T-cell (primary cell): Measurements from ENCODE around the gene GASK1A. TPM values are rescaled to one million over a fixed set of nuclear protein-coding genes. Genes with fewer than 3 reads are reported as not detected.
A peak's percentile ranks its signal among the peaks of the same experiment; 100 is the strongest.

Experiments used
- ATAC-seq, 4 experiments: fragments of 200-7000 bp in 3 of 4; fragments of 150-1000 bp in 1 of 4; cut with Tn5 transposase; replicated peaks in 1 of 4; 1 replicate in 3 of 4; 2 replicates in 1 of 4; pipeline ENCODE4 v1.10.0; 2021; ENCODE audit warnings: moderate library complexity in 3 of 4, mild to moderate bottlenecking in 2 of 4, moderate number of reproducible peaks in 1 of 4
- CTCF ChIA-PET, 2 donors: fragments of 300-600 bp; sonication (Branson Sonifier 250); formaldehyde crosslinking; loops; one replicate each; lab custom pipeline; 2022; ENCODE audit warnings: antibody characterized with exemption in 2 of 2; lab: Charles Lee
- POLR2A ChIA-PET, 2 donors: fragments of 300-600 bp; sonication (Branson Sonifier 250); formaldehyde crosslinking; loops; one replicate each; lab custom pipeline; 2022; ENCODE audit warnings: antibody characterized with exemption in 2 of 2; lab: Charles Lee
- DNase-seq, 35 experiments: peaks; one replicate each; pipeline versions ENCODE4 v3.0.0 to v3.0.0-alpha.2; 2013 to 2023
- H3K27ac ChIP-seq: one replicate; pipeline ENCODE4 v1.5.1; 2013; ENCODE audit warnings: low read length
- H3K27me3 ChIP-seq, 2 experiments: replicated peaks in 1 of 2; 1 replicate in 1 of 2; 2 replicates in 1 of 2; pipeline versions ENCODE4 v1.6.1 to v1.7.0; 2013; ENCODE audit warnings: low read length in 1 of 2, mixed read lengths in 1 of 2; ENCODE audit not compliant: control insufficient read depth in 2 of 2, insufficient read depth in 2 of 2; ENCODE audit errors: extremely low read depth in 1 of 2
- H3K36me3 ChIP-seq, 2 donors: 1 replicate in 1 of 2; 2 replicates in 1 of 2; pipeline versions ENCODE4 v1.6.1 to v1.7.0; 2013; ENCODE audit warnings: low read length in 1 of 2; ENCODE audit not compliant: control insufficient read depth in 2 of 2, insufficient read depth in 1 of 2; ENCODE audit errors: extremely low read depth in 1 of 2
- H3K4me1 ChIP-seq, 2 experiments: 1 replicate in 1 of 2; 2 replicates in 1 of 2; pipeline versions ENCODE4 v1.6.1 to v1.7.0; 2013; ENCODE audit warnings: low read length in 2 of 2, mixed read lengths in 1 of 2; ENCODE audit not compliant: insufficient read depth in 2 of 2, control insufficient read depth in 1 of 2; ENCODE audit errors: extremely low read depth in 1 of 2
- H3K4me3 ChIP-seq, 2 donors: 1 replicate in 1 of 2; 2 replicates in 1 of 2; pipeline versions ENCODE4 v1.5.1 to v1.7.0; 2013; ENCODE audit warnings: mild to moderate bottlenecking in 2 of 2, low read length in 1 of 2, moderate library complexity in 1 of 2; ENCODE audit not compliant: control insufficient read depth in 1 of 2; ENCODE audit errors: extremely low read depth in 1 of 2
- H3K9me3 ChIP-seq: 2 replicates; pipeline ENCODE4 v1.7.0; 2013
- H3K27ac Mint-ChIP-seq, 2 donors: one replicate each; pipeline ENCODE4 v1.8.0; 2020 to 2021; ENCODE audit warnings: mild to moderate bottlenecking in 2 of 2, mixed read lengths in 2 of 2
- H3K27me3 Mint-ChIP-seq, 2 donors: one replicate each; pipeline ENCODE4 v1.8.0; 2021 to 2022; ENCODE audit warnings: mixed read lengths in 2 of 2
- H3K36me3 Mint-ChIP-seq: one replicate; pipeline ENCODE4 v1.8.0; 2021; ENCODE audit warnings: mixed read lengths
- H3K4me1 Mint-ChIP-seq, 3 donors: one replicate each; pipeline ENCODE4 v1.8.0; 2020 to 2022; ENCODE audit warnings: mixed read lengths in 3 of 3, mild to moderate bottlenecking in 1 of 3
- H3K4me3 Mint-ChIP-seq, 3 donors: one replicate each; pipeline ENCODE4 v1.8.0; 2020 to 2022; ENCODE audit warnings: mild to moderate bottlenecking in 3 of 3, mixed read lengths in 3 of 3, moderate library complexity in 3 of 3
- H3K9me3 Mint-ChIP-seq, 3 donors: one replicate each; pipeline ENCODE4 v1.8.0; 2020 to 2022; ENCODE audit warnings: mixed read lengths in 3 of 3
- WGBS: methylation state at CpG from one replicate; pipeline ENCODE4 v1.1.5; 2013; ENCODE audit warnings: missing lambda C conversion rate; ENCODE audit not compliant: insufficient coverage; 5-methylcytosine and 5-hydroxymethylcytosine counted together
- total RNA-seq, 35 experiments: library from RNA in 6 of 35; stranded (reverse) in 6 of 35; fragments of 120-200 nt in 1 of 35; gene quantifications; one replicate each; pipeline versions ENCODE4 v1.2.1 to v1.2.4 and lab custom pipeline; 2013 to 2026

The GASK1A gene
- total RNA-seq, 5 donors from 2014 or later (not counting 1 experiment from before 2014, with no cell fraction given): 0.10 to 0.49 (median 0.17) TPM; not detected in 1

DNA sequence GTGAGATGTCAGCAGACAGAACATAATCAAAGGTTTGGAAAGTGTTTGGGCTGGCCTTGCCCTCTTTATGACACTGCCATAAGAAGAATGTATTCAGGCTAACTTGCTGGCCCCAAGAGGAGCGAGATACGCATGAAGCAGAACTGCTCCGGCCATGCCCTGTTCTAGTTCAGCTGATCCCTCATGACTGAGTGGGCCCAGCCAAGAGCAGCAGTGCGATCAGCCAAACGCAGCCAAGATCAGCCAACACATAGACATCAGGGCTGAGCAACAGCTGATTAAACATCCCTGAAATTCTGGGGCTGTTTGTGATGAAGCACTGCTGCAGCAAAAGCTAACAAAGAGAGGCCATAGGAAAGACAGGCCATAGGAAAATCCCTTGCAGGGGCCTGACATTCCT, 102.7 kb downstream of the GASK1A start:
- Mint-ChIP-seq H3K27me3 (no peaks in the 10 kb centered on the region), H3K4me3 (no peak overlapping the region), H3K36me3 (peaks cover 78% of the 10 kb centered on the region), H3K9me3 (peaks cover 0 to 19% (median 3%) of the 10 kb centered on the region in 3 donors), H3K4me1 (peaks cover 0 to 8% (median 1%) of the 10 kb centered on the region in 3 donors), H3K27ac (no peak overlapping the region)
- Histone ChIP-seq H3K4me3 (no peak overlapping the region), H3K27me3 (no peaks in the 10 kb centered on the region), H3K36me3 (peaks cover 7 to 24% of the 10 kb centered on the region in 2 donors), H3K27ac (no peak overlapping the region), H3K4me1 (no peaks in the 10 kb centered on the region), H3K9me3 (no peaks in the 10 kb centered on the region)
- CTCF ChIA-PET: no interaction called here
- DNase-seq (no peak), ATAC-seq (no peak)
- WGBS: 100% methylated on average over 3 of the region's 5 CpGs
- POLR2A ChIA-PET: no interaction called here

DNA sequence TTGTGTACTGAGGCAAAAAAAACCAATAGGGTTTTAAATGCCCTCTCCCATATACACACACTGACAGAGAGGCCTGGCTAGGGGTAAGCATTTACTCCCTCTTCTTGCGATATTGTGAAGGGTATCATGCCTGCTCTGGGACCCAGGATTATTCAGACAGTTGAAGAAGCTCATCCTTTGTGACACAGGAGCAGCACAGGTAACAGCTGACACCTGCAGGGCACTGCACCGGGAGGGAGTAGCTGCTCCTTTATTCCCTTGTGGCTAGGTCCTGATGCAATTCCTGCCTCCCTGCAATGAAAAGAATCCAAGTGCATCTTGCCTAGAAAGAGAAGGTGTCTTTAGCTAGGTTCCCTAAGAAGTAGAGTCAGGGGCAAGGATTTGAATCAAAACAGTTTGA, 103.3 kb downstream of the GASK1A start:
- Mint-ChIP-seq H3K4me3 (no peak overlapping the region), H3K27me3 (no peaks in the 10 kb centered on the region), H3K27ac (no peak overlapping the region), H3K36me3 (peaks cover 77% of the 10 kb centered on the region), H3K4me1 (peaks cover 0 to 10% (median 2%) of the 10 kb centered on the region in 3 donors), H3K9me3 (peaks cover 0 to 19% (median 3%) of the 10 kb centered on the region in 3 donors)
- no peaks in the 10 kb centered on the region for H3K4me1 ChIP-seq
- no CpG with 5 or more reads among the region's 2 CpGs for WGBS
- H3K27ac ChIP-seq: no peak overlapping the region
- H3K27me3 ChIP-seq: no peaks in the 10 kb centered on the region
- no peaks in the 10 kb centered on the region for H3K9me3 ChIP-seq
- H3K4me3 ChIP-seq: no peak overlapping the region
- ChIA-PET POLR2A (no interaction called here), CTCF (no interaction called here)
- DNase-seq (no peak), ATAC-seq (no peak)
- H3K36me3 ChIP-seq: peaks cover 7 to 21% of the 10 kb centered on the region in 2 donors

DNA sequence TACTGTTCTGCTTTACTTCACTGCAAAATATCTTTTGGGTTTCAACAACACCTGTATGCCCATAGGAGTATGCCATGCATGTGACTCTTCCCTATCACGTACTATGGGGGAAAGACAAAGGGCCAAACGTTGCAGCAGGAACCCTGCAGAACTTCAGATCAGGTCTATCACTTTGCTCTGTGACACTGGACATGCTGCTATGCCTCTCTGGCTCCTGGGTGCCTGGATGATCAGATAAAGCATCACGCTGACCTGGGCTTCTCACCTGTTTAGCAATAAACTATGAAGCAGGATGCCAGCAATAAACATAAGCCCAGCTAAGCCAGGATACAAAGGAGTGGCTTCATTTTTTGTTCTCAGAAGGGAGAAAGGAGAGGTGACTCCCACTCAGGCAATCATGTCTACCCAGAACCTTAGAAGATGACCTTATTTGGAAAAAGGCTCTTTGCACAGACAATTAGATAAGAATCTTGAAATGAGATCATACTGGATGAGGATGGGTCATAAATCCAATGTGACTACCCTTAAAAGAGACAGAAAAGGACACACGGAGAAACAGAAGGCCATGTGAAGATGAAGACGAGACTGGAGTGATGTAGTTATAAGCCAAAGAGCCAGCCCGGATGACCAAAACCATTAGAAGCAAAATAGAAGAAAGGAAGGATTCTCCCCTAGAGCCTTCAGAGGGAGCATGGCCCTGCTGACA, 107.5 kb downstream of the GASK1A start:
- Mint-ChIP-seq H3K4me1 (peaks cover 1 to 6% (median 2%) of the 10 kb centered on the region in 3 donors), H3K36me3 (peaks cover 41% of the 10 kb centered on the region), H3K27ac (no peak overlapping the region), H3K4me3 (no peak overlapping the region), H3K27me3 (no peaks in the 10 kb centered on the region), H3K9me3 (peaks cover 0 to 19% (median 3%) of the 10 kb centered on the region in 3 donors)
- Histone ChIP-seq H3K4me1 (no peaks in the 10 kb centered on the region), H3K27ac (no peak overlapping the region), H3K36me3 (peaks cover 0 to 2% of the 10 kb centered on the region in 2 donors), H3K27me3 (no peaks in the 10 kb centered on the region), H3K4me3 (no peak overlapping the region), H3K9me3 (no peaks in the 10 kb centered on the region)
- CTCF ChIA-PET: interaction anchor here (0.9 to 2.1 kb wide), 4 partner anchors 122 to 125 kb away, joined by 3 to 6 read pairs (median 4); no protein-coding TSS in a partner anchor
- ATAC-seq (no peak), DNase-seq (no peak)
- 90% methylated on average over 3 of the region's 6 CpGs for WGBS
- POLR2A ChIA-PET: interaction anchor here (0.5 to 0.7 kb wide), 2 partner anchors 15 to 162 kb away, joined by 3 to 4 read pairs; no protein-coding TSS in a partner anchor

DNA sequence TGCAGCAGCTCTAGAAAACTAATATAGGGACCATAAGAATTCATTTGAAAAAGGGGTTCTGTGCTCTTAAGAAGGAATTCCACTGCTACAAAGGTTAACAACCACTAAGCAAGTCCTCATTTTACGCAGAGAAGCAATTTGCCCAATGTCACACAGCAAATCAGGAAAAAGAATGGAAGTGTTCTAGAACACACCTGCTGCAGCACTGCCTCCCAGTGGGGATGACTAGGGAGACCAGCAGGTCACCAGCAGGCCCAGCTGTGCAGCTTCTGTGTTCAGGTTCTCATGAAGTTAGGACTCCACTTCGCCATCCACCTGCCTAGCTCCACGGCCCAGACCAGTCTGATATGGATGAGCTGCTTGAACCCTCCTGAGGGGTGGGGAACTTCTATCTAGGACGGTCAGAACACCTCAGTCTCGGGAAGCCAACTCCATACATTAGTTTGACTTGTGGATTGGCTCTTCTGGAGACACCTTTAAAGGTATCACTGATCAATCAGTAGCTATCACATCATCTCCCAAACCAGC, 108.2 kb downstream of the GASK1A start:
- H3K4me3 Mint-ChIP-seq: no peak overlapping the region
- peaks cover 1 to 6% (median 2%) of the 10 kb centered on the region in 3 donors for H3K4me1 Mint-ChIP-seq
- H3K27ac Mint-ChIP-seq: no peak overlapping the region
- H3K36me3 Mint-ChIP-seq: peaks cover 39% of the 10 kb centered on the region
- WGBS: 80% methylated on average over 2 of the region's 5 CpGs
- Histone ChIP-seq H3K36me3 (no peaks in the 10 kb centered on the region), H3K27me3 (no peaks in the 10 kb centered on the region), H3K27ac (no peak overlapping the region), H3K9me3 (no peaks in the 10 kb centered on the region), H3K4me1 (no peaks in the 10 kb centered on the region), H3K4me3 (no peak overlapping the region)
- H3K9me3 Mint-ChIP-seq: peaks cover 0 to 19% (median 3%) of the 10 kb centered on the region in 3 donors
- no peak for ATAC-seq
- H3K27me3 Mint-ChIP-seq: no peaks in the 10 kb centered on the region
- DNase-seq: peak in 3 of 35 experiments; percentile 4 to 28 (median 9)
- ChIA-PET CTCF (interaction anchor here (1.2 to 2.1 kb wide), 3 partner anchors 123 to 126 kb away, joined by 3 to 6 read pairs (median 4); no protein-coding TSS in a partner anchor), POLR2A (interaction anchor here (0.5 to 0.7 kb wide), 2 partner anchors 16 to 163 kb away, joined by 3 to 4 read pairs; no protein-coding TSS in a partner anchor)

DNA sequence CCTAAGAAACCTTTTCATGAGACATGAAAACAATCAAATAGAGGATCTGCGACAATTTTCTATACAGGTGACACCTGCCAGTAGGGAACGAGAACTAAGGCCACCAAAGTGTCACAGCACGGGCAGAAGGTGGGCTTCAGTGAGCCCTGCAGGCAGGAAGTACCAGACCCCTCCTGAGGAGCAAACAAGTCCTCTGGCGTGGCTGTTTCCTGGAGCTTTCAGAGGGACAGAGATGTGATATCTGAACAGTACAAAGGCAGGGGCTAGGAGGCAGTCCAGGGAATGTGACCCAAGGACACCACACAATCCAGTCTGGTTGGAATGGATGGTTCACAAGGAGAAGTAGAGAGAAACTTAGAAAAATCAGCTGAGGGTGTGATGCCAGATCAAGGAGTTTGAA, 110.0 kb downstream of the GASK1A start:
- no peak overlapping the region for H3K27ac Mint-ChIP-seq

DNA sequence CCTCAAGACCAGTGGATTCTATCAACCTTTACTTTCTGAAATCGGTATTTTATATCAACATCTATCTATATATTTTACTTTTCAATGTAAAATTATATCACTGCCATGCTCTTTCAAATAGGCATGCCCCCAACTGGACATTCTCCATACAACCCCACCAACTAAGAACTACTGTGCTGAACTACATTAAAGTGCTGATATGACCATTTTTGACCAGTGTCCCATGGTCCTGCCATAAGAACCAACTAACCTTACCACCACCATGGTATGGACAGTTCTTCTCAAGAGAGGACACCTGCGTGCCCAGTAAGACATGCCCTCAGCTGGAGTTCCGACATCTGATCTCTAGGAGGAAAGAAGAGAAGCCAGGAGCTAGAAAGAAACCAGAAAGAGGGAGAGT, 111.1 kb downstream of the GASK1A start:
- Histone ChIP-seq H3K27me3 (no peaks in the 10 kb centered on the region), H3K4me3 (no peak overlapping the region), H3K36me3 (no peaks in the 10 kb centered on the region), H3K9me3 (no peaks in the 10 kb centered on the region), H3K4me1 (no peaks in the 10 kb centered on the region), H3K27ac (no peak overlapping the region)
- POLR2A ChIA-PET: interaction anchor here in 1 of 2 donors (0.5 kb wide), 1 partner anchor 58 kb away, joined by 4 read pairs; no protein-coding TSS in a partner anchor
- Mint-ChIP-seq H3K27me3 (no peaks in the 10 kb centered on the region), H3K36me3 (peaks cover 13% of the 10 kb centered on the region), H3K4me1 (peaks cover 2 to 17% (median 5%) of the 10 kb centered on the region in 3 donors), H3K4me3 (no peak overlapping the region), H3K27ac (no peak overlapping the region), H3K9me3 (no peaks in the 10 kb centered on the region)
- WGBS: 79% methylated on average over 3 of the region's 3 CpGs
- no peak for ATAC-seq
- DNase-seq: no peak
- CTCF ChIA-PET: interaction anchor here (0.9 to 1.2 kb wide), 2 partner anchors 129 kb away, joined by 3 to 4 read pairs; no protein-coding TSS in a partner anchor

More for the DNA sequence above, 110.0 kb downstream of the GASK1A start:
- no peaks in the 10 kb centered on the region for H3K27me3 ChIP-seq
- H3K27me3 Mint-ChIP-seq: no peaks in the 10 kb centered on the region
- ATAC-seq (no peak), DNase-seq (no peak)
- peaks cover 22% of the 10 kb centered on the region for H3K36me3 Mint-ChIP-seq
- peaks cover 2 to 12% (median 3%) of the 10 kb centered on the region in 3 donors for H3K4me1 Mint-ChIP-seq
- H3K9me3 Mint-ChIP-seq: peaks cover 0 to under 1% (median 0%) of the 10 kb centered on the region in 3 donors
- H3K9me3 ChIP-seq: no peaks in the 10 kb centered on the region
- POLR2A ChIA-PET: no interaction called here
- H3K27ac ChIP-seq: no peak overlapping the region
- CTCF ChIA-PET: interaction anchor here in 1 of 2 donors (0.9 kb wide), 1 partner anchor 128 kb away, joined by 3 read pairs; no protein-coding TSS in a partner anchor
- no peaks in the 10 kb centered on the region for H3K36me3 ChIP-seq
- WGBS: 78% methylated on average over 4 of the region's 4 CpGs
- no peak overlapping the region for H3K4me3 ChIP-seq
- no peak overlapping the region for H3K4me3 Mint-ChIP-seq
- no peaks in the 10 kb centered on the region for H3K4me1 ChIP-seq
